Measurements from ENCODE around the gene NUP107.
"Not testable (repeated sequence)": the region's sequence is repeated elsewhere in the genome, so short reads cannot be mapped to it uniquely, and the experiment has no call there.

The NUP107 gene

GRCh38 chr12:68686595-68687521 lies at the start of gene NUP107:
Gene NUP107 (plus strand): TSS chr12:68686978. CDS start chr12:68687066, 88 bp downstream.
- DNase-seq = peak; percentile 64

- not testable (repeated sequence) for DNase-seq
Measured at GRCh38 chr12:68637439-68637838, 49.3 kb upstream of the NUP107 start.

- no peak for DNase-seq
Measured at GRCh38 chr12:68638171-68638570, 48.6 kb upstream of the NUP107 start.

GRCh38 chr12:68638721-68639395 lies 47.9 kb upstream of the NUP107 start:
- DNase-seq = no peak

- DNase-seq = no peak
Measured at GRCh38 chr12:68639396-68639767, 47.4 kb upstream of the NUP107 start.

- no peak for DNase-seq
Measured at GRCh38 chr12:68641138-68641537, 45.6 kb upstream of the NUP107 start.

- no peak for DNase-seq
Measured at GRCh38 chr12:68646484-68646883, 40.3 kb upstream of the NUP107 start.

GRCh38 chr12:68647507-68647906 lies 39.3 kb upstream of the NUP107 start:
- DNase-seq = no peak

GRCh38 chr12:68648179-68648578 lies 38.6 kb upstream of the NUP107 start:
- DNase-seq = no peak

GRCh38 chr12:68665016-68665569 lies 21.7 kb upstream of the NUP107 start:
- no peak for DNase-seq

- no peak for DNase-seq
Measured at GRCh38 chr12:68667291-68667690, 19.5 kb upstream of the NUP107 start.

- no peak for DNase-seq
Measured at GRCh38 chr12:68667896-68668295, 18.9 kb upstream of the NUP107 start.

GRCh38 chr12:68671179-68671578 lies 15.6 kb upstream of the NUP107 start:
- no peak for DNase-seq

- DNase-seq = no peak
Measured at GRCh38 chr12:68673788-68674187, 13.0 kb upstream of the NUP107 start.

- DNase-seq = no peak
Measured at GRCh38 chr12:68674376-68674775, 12.4 kb upstream of the NUP107 start.

GRCh38 chr12:68675101-68675842 lies 11.5 kb upstream of the NUP107 start:
- DNase-seq = no peak

- DNase-seq = not testable (repeated sequence)
Measured at GRCh38 chr12:68676854-68677253, 9.9 kb upstream of the NUP107 start.

- DNase-seq = no peak
Measured at GRCh38 chr12:68686262-68686594, 550 bp upstream of the NUP107 start.

GRCh38 chr12:68695454-68695853 lies 8.7 kb downstream of the NUP107 start:
- DNase-seq = no peak

GRCh38 chr12:68699486-68699885 lies 12.7 kb downstream of the NUP107 start:
- DNase-seq = no peak

- DNase-seq = no peak
Measured at GRCh38 chr12:68727776-68728175, 41.0 kb downstream of the NUP107 start.

- DNase-seq = no peak
Measured at GRCh38 chr12:68733661-68734071, 46.9 kb downstream of the NUP107 start.

GRCh38 chr12:68739891-68740290 lies 53.1 kb downstream of the NUP107 start:
- no peak for DNase-seq
